NOMO-1 treated with dmso at 0.1 percent for 144 hours (cell line): ENCODE data around the gene SRGAP1.
"Not testable (repeated sequence)": the region's sequence is repeated elsewhere in the genome, so short reads cannot be mapped to it uniquely, and the experiment has no call there.

ENCODE experiments used
- DNase-seq: peaks from one replicate; lab custom pipeline; 2025; ENCODE audit not compliant: unreplicated experiment; lab: John Stamatoyannopoulos, UW

SRGAP1 gene

GRCh38 chr12:64189530-64189929 is 345.0 kb downstream of the SRGAP1 start:
- DNase-seq = no peak

DNA sequence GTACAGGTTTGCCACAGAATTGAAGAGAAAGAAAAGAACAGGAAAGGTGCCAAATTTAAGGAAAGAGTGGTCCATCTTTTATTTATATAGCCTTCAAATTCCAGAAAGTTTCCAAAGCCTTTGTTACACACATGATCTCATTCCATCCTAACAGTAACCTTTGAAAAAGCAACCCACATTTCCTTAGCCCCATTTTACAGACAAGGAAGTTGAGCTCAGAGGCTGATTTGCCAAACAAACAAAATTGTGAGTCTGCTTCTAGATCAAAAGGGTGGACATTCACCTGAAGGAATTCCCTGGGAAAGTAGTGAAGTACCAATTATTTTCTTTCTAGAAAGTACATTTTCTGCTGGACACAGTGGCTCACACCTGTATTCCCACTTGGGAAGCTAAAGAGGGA is 345.6 kb downstream of the SRGAP1 start:
- no peak for DNase-seq

- DNase-seq = no peak
Observed at GRCh38 chr12:64192644-64193444, 348.3 kb downstream of the SRGAP1 start.

- DNase-seq = no peak
Observed at GRCh38 chr12:64193931-64194330, 349.4 kb downstream of the SRGAP1 start.

DNA sequence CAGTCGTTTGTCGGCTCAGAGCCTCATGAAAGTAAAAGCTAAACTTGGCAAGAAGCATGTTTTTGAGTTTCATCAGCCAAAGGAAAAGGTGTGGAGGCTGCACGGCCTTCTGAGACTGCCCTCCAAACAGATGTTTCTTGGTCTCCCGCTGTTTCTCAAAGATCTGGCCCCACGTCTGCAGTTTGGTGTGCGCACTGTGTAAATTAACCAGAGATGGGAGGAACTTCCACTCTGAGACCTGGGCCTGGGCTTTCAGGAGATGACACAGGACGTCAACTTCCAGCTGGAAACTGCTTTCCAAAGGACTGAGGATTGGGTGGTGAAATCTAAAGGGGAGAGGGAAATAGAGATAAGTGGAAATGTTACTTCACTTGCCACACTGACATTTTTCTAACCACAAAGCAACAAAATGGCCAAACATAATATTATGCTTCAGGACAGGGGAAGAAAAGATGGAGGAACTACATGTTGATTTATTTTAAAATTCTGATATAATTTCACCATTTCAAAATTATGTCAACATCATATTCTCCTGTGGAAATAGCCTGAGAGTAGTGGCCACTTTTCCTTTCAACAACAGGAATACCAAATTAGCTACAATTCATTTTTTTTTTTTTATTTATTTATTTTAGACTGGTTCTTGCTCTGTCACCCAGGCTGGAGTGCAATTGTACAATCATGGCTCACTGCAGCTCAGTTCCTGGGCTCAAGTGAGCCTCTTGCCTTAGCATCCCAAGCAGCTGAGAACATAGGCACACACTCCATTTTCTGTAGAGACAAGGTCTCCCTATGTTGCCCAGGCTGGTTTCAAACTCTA is 350.0 kb downstream of the SRGAP1 start:
- no peak for DNase-seq

- not testable (repeated sequence) for DNase-seq
Observed at GRCh38 chr12:64195841-64196240, 351.3 kb downstream of the SRGAP1 start.

GRCh38 chr12:64203036-64203435 is 358.5 kb downstream of the SRGAP1 start:
- DNase-seq = no peak

GRCh38 chr12:64203775-64204174 is 359.3 kb downstream of the SRGAP1 start:
- no peak for DNase-seq

DNA sequence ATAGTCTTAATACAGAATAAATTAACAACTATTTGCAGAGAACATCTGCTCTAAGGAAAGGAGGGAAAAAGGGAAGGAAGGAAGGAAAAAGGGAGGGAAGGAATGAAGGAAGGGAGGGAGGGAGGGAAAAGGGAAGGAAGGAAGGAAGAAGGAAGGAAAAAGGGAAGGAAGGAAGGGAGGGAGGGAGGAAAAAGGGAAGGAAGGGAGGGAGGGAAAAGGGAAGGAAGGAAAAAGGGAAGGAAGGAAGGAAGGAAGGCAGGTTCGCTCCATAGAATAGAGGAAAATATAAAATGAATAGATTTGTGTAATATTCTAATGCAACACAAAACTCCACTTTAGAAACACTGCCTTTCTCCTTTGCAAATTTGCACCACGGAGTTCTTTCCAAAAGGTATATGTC is 361.0 kb downstream of the SRGAP1 start:
- DNase-seq = no peak

DNA sequence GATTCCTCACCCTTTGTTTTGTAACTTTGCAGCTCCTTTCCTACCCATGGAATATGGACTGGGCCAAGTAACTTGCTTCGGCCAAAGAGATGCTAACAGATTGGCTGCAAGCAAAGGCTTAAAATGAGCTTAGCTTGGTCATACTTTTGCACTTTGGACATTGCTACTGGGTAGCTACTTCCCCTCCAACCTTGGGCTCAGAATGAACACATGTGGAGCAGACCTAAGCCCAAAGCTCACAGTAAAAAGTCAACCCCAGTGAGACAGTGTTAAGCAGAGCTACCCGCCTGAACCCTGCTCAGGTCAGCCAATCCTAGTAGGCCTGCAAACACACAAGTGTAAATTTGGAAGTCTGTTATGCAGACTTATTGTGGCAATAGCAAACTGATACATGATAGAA is 363.0 kb downstream of the SRGAP1 start:
- no peak for DNase-seq
